IPS DF 4.7 (cell line): Measurements from ENCODE around the gene DCST2.
"Not testable (repeated sequence)": the region's sequence is repeated elsewhere in the genome, so short reads cannot be mapped to it uniquely, and the experiment has no call there.

Experiments used
- DNase-seq: peaks from one replicate; pipeline ENCODE4 v3.0.0-alpha.2; 2013; ENCODE audit warnings: low spot score; ENCODE audit errors: extremely low read depth

Gene DCST2

DNA sequence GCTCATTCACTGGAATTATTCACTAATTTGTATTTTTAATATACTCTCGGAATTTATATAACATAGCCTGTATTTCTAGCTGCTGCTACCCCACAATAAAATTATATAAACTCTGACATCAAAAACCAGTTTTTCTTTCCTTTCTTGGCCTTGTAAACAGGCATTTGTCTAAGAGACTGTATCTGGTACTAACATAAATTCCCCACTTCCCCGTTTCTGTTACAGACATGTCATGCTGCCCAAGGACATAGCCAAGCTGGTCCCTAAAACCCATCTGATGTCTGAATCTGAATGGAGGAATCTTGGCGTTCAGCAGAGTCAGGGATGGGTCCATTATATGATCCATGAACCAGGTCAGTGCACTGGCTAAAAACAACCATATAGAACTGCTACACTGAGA lies 55.8 kb downstream of the DCST2 start:
- not testable (repeated sequence) for DNase-seq

GRCh38 chr1:154975409-154976059 lies 58.0 kb downstream of the DCST2 start:
- DNase-seq: no peak

DNA sequence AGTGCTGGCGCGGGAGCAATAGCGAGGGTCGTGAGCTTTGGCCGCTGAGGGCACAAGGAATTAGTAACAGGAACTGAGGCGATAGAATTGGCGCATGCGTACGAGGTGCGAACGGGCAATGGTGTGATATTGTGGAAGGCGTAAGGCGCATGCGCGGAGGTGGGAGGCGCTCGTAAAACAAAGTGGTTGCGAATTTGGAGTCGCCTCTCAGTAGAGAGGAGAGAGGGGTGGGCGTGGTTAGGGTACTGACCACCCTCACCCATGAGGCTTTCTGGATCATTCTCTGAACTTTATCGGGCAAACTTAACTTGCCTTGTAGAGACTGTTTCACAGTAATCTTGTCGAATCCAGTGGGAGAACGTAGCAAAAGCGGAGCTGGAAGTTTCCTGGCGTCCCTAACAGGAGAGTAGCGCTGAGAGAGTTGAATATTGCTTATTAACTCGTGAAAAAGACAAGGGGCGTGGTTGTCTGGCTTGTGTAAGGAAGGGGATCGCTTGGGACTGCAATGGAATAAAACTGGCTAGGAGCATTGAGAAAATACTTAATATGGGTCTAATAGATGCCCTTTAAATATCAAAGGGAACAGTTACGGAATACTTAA lies 58.7 kb downstream of the DCST2 start:
- peak; percentile 95 for DNase-seq

- DNase-seq: peak; percentile 99
Observed at GRCh38 chr1:154974102-154974807, 59.3 kb downstream of the DCST2 start, which contains the start of gene CKS1B. CKS1B (plus strand) TSS chr1:154974681; CDS start chr1:154974746, 65 bp downstream.

DNA sequence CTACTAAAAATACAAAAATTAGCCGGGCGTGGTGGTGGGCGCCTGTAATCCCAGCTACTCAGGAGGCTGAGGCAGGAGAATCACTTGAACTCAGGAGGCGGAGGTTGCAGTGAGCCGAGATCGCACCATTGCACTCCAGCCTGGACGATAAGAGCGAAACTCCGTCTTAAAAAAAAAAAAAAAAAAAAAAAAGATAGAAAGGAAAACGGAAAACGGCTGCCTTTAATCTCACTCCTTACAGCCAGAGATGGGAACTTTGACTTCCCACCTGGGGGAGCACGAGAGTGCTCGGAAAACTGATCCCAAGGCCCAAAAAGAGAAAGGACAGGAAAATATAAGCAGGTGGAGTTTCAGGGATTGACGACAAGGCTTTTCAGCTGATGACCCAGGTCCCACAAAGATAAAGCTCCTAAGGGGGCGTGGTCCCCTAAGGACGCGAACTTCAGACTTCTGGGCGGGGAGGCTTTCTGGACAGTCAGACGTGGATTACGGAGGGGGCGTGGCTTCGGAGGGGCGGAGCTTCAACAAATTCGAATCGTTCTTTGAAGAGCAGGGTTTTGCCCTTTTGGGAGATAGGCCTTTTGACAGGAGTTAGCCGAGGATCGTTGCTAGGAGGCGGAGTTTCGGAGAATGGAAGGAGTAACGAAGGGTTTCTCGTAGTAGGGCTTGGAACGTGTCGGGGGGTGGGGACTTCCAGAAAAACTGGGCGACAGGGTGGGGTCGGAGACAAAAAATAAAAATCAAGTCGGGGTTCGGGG lies 60.1 kb downstream of the DCST2 start:
- DNase-seq: peak; percentile 92

- DNase-seq: peak; percentile 96
Observed at GRCh38 chr1:154972517-154973343, 60.9 kb downstream of the DCST2 start.

DNA sequence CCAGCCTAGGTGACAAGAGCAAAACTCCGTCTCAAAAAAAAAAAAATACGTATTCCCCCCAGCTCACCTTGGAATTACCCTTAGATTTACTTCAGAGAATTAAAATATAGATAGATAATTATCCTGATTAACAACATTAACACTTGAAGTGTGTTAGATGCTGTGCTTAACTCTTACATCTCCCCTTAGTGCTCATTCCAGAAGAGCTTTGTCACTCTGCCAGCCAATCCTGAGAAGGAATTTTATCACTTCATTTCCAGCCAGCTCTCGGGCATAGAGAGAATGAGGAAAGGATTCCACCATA lies 61.4 kb downstream of the DCST2 start:
- no peak for DNase-seq

GRCh38 chr1:154971341-154971998 lies 62.1 kb downstream of the DCST2 start:
- DNase-seq: no peak

DNA sequence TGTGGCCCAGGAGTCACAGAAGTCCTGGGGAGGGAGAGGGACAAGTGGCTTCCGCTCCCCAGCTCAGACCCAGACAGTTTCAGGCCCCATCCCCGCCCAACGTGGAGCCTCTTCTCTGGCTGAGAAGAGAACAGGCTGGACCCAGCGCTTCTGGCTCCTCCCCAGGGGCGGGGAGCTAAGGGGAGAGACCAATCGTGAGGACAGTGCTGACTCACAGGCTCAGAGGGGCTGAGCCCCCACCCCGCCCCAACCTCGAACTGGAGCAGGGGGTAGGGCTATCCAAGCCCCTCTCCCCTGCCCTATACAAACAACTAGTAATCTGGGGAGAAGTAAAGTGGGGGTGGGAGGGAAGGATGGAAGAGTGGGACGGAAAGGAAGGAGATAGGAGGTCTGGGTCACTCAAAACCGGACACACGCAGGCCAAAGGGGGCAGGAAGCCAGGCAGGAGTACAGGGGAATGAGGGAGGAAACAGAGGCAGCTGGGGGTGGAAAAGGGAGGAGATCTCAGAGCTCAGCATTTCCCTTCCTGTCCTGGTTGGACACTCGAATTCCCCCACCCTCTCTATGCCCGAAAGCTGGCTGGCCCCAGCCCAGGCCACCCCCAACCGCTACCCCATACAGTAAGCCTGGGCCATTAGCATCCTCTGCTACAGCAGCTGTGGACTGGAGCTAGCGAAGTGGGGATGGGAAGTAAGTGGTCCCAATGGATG lies 62.8 kb downstream of the DCST2 start, which contains the start of gene SHC1:
SHC1 (minus strand) TSS at position 117 of the 710 bp plus-strand sequence. CDS start 221 bp downstream, outside the sequence.
- no peak for DNase-seq

DNA sequence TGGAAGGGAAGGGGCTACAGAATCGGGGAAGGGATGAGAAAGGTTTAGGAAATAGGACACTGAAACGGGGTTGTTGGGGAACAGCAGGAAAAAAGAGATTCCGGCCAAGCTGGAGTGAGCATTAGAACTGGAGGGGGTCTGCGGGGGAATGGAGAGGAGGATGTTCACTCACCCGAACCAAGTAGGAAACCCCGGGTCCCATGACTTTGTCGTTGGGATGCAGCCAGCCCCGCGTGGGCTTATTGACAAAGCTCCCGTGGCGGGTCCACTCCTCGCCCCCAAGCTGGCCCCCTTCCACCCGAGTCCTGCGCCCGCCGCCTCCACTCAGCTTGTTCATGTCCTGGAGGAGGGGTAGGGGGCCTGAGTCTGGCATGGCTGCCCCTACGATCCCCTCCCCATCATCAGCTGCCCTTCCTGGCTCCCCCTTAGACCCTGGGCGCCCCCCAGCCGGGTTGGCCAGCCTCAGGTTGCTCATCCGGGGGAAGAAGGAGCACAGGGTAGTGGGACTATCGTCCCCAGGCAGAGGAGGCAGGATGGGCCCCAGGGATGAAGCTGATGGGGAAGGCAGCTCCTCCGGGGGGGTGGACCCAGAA lies 63.6 kb downstream of the DCST2 start:
- DNase-seq: no peak

DNA sequence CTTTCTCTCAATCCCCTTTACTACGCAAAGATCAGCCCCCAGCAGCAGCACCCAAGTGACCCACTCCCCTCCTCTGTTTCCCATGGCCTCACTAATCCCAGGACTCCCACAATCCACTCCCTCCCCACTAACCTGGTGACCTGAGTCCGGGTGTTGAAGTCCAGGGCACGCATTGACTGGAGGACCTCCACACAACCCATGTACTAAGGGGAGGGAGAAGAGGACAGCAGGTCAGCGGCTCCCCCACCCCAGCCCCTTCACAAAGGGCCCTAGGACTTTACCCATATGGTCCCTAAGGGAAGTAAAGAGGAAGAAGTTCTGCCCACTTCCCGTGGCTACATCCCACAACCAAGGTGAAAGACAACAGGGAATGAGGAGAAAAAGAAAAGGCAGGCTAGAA lies 64.3 kb downstream of the DCST2 start:
- DNase-seq: no peak

DNA sequence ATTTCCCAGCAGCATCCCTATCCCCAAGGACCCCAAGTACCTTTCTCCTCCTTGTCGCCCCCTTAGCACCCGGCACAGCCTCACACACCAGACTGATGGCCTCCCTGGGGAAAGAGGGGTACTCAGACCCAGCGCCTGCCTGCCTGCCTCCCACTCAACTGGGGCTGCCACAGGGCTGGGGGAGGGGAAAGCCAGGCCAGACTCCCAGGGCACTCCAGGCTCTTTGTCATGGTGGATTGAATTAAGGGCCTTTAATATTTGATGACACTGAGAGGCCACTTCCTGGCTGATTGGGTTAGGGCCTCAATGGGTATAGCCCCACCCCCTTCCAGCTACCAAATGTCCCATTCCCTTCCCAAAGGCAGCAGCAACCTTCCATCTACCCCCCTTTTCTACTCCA lies 64.8 kb downstream of the DCST2 start:
- DNase-seq: no peak
